ENCODE data around the gene NCKAP1. TPM values are rescaled to one million over a fixed set of nuclear protein-coding genes. Genes with fewer than 3 reads are reported as not detected.

The NCKAP1 gene, protein sequence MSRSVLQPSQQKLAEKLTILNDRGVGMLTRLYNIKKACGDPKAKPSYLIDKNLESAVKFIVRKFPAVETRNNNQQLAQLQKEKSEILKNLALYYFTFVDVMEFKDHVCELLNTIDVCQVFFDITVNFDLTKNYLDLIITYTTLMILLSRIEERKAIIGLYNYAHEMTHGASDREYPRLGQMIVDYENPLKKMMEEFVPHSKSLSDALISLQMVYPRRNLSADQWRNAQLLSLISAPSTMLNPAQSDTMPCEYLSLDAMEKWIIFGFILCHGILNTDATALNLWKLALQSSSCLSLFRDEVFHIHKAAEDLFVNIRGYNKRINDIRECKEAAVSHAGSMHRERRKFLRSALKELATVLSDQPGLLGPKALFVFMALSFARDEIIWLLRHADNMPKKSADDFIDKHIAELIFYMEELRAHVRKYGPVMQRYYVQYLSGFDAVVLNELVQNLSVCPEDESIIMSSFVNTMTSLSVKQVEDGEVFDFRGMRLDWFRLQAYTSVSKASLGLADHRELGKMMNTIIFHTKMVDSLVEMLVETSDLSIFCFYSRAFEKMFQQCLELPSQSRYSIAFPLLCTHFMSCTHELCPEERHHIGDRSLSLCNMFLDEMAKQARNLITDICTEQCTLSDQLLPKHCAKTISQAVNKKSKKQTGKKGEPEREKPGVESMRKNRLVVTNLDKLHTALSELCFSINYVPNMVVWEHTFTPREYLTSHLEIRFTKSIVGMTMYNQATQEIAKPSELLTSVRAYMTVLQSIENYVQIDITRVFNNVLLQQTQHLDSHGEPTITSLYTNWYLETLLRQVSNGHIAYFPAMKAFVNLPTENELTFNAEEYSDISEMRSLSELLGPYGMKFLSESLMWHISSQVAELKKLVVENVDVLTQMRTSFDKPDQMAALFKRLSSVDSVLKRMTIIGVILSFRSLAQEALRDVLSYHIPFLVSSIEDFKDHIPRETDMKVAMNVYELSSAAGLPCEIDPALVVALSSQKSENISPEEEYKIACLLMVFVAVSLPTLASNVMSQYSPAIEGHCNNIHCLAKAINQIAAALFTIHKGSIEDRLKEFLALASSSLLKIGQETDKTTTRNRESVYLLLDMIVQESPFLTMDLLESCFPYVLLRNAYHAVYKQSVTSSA
- 10 to 100 TPM; 45.3 to 99.7 (median 74.3) TPM for total RNA-seq

GRCh38 chr2:183038341-183039300 lies at the start of gene NCKAP1:
NCKAP1 (minus strand) TSS chr2:183038457; CDS start chr2:183038099, 358 bp downstream.
- DNase-seq: peak; percentile 93
- no peaks in the 10 kb centered on the region for H3K36me3 ChIP-seq
- in situ Hi-C loops (cut with MboI; ENCODE audit: low pct_ligation_motif_present in 1 of 4, low pct_unique_long_range_greater_than_20kb in 1 of 4, low sequenced_read_pairs in 3 of 4) (no loop called here), intact Hi-C loops (cut with DNase I; ENCODE audit: low total_unique reads) (no loop called here)
- peaks cover 21% of the 10 kb centered on the region for H3K27me3 ChIP-seq
- WGBS, 2 donors (ENCODE audit: low coverage in 1 of 2): 3 to 5% methylated on average over 18 to 51 of the region's 68 CpGs
- no peaks in the 10 kb centered on the region for H3K9me3 ChIP-seq
- H3K4me3 ChIP-seq: peak within 1 kb of the TSS; percentile 62 to 90 (median 84)
- peaks cover 12 to 44% (median 28%) of the 10 kb centered on the region in 4 donors for H3K4me1 ChIP-seq
- peak within 1 kb of the TSS; percentile 92 to 99 (median 96) for H3K27ac ChIP-seq
- peak; percentile 23 to 77 (median 69) for TF ChIP-seq POLR2AphosphoS5 (IDR thresholded peaks at IDR 0.05)
- TF ChIP-seq, protein P1, sequence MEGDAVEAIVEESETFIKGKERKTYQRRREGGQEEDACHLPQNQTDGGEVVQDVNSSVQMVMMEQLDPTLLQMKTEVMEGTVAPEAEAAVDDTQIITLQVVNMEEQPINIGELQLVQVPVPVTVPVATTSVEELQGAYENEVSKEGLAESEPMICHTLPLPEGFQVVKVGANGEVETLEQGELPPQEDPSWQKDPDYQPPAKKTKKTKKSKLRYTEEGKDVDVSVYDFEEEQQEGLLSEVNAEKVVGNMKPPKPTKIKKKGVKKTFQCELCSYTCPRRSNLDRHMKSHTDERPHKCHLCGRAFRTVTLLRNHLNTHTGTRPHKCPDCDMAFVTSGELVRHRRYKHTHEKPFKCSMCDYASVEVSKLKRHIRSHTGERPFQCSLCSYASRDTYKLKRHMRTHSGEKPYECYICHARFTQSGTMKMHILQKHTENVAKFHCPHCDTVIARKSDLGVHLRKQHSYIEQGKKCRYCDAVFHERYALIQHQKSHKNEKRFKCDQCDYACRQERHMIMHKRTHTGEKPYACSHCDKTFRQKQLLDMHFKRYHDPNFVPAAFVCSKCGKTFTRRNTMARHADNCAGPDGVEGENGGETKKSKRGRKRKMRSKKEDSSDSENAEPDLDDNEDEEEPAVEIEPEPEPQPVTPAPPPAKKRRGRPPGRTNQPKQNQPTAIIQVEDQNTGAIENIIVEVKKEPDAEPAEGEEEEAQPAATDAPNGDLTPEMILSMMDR (IDR thresholded peaks at IDR 0.05): peak; percentile 48 to 96 (median 82)
- no peak for TF ChIP-seq EP300 (IDR thresholded peaks at IDR 0.05; ENCODE audit: low read depth)
- peak; percentile 37 for TF ChIP-seq POLR2A (IDR thresholded peaks at IDR 0.05)

GRCh38 chr2:183081911-183082310 lies 43.7 kb upstream of the NCKAP1 start:
- H3K4me1 ChIP-seq: peaks cover 0 to 13% (median 9%) of the 10 kb centered on the region in 4 donors
- in situ Hi-C loops (cut with MboI; ENCODE audit: low pct_ligation_motif_present in 1 of 4, low pct_unique_long_range_greater_than_20kb in 1 of 4, low sequenced_read_pairs in 3 of 4) (no loop called here), intact Hi-C loops (cut with DNase I; ENCODE audit: low total_unique reads) (no loop called here)
- H3K27me3 ChIP-seq: no peaks in the 10 kb centered on the region
- H3K36me3 ChIP-seq: no peaks in the 10 kb centered on the region
- H3K27ac ChIP-seq: no peak overlapping the region
- TF ChIP-seq POLR2A (IDR thresholded peaks at IDR 0.05) (no peak), POLR2AphosphoS5 (IDR thresholded peaks at IDR 0.05) (no peak), EP300 (IDR thresholded peaks at IDR 0.05; ENCODE audit: low read depth) (no peak)
- TF ChIP-seq, protein P1 (IDR thresholded peaks at IDR 0.05): no peak
- DNase-seq: no peak
- H3K4me3 ChIP-seq: no peak overlapping the region
- WGBS, 2 donors (ENCODE audit: low coverage in 1 of 2): 37 to 50% methylated on average over 1 of the region's 1 CpG
- no peaks in the 10 kb centered on the region for H3K9me3 ChIP-seq

DNA sequence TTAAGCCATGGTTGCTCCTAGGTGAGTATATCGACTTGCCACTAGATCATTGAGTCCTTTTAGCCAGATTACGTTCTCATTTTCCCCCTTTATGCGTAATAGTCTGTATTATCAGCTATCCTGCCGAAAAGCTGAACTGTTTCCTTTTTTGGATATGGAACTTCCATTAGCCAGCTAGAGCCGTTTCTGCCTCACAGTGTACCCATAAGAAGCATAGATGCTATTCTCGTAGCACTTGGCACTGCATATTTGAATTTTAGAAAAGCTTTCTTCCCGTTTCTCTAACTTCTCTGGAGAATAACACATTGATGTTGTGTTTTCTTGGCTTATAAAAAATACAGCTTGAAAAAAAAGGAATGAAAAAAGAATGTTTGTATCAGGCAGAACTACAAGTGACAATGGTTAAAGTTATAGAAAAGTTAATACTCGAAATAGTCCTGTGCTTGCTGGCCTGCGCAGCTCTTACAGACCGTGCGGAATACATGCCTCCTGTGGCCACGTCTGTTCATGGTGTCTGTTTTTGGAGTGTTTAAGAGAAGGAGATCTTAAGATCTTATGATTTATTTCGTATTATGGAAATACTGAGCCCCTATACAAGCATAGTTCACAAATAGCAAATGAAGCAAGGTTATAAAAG lies 41.0 kb upstream of the NCKAP1 start:
- DNase-seq: no peak
- H3K27ac ChIP-seq: peak overlapping the region; percentile 85 to 89 (median 89)
- in situ Hi-C loops (cut with MboI; ENCODE audit: low pct_ligation_motif_present in 1 of 4, low pct_unique_long_range_greater_than_20kb in 1 of 4, low sequenced_read_pairs in 3 of 4) (no loop called here), intact Hi-C loops (cut with DNase I; ENCODE audit: low total_unique reads) (no loop called here)
- WGBS, 2 donors (ENCODE audit: low coverage in 1 of 2): 16 to 23% methylated on average over 12 to 13 of the region's 13 CpGs
- no peak for TF ChIP-seq POLR2A (IDR thresholded peaks at IDR 0.05)
- no peaks in the 10 kb centered on the region for H3K27me3 ChIP-seq
- peaks cover 0 to 13% (median 9%) of the 10 kb centered on the region in 4 donors for H3K4me1 ChIP-seq
- H3K4me3 ChIP-seq: peak overlapping the region; percentile 23 to 71 (median 50)
- no peaks in the 10 kb centered on the region for H3K36me3 ChIP-seq
- H3K9me3 ChIP-seq: no peaks in the 10 kb centered on the region

Measured in transverse colon (tissue), 4 donors.